Sigmoid colon (tissue), 4 donors: ENCODE data around the gene SBNO2.

Source experiments
- EP300 ChIP-seq, 4 donors: sonication (generic); formaldehyde crosslinking; IDR thresholded peaks; one replicate each; pipeline ENCODE4 v1.6.1; 2017; ENCODE audit warnings: antibody characterized with exemption in 4 of 4
- POLR2A ChIP-seq, 2 donors: fragments of 450-650 bp; IDR thresholded peaks; one replicate each; pipeline ENCODE4 v1.6.1; 2016; ENCODE audit warnings: antibody characterized with exemption in 2 of 2, mild to moderate bottlenecking in 2 of 2, moderate library complexity in 2 of 2
- POLR2AphosphoS5 ChIP-seq, 4 donors: sonication (generic); formaldehyde crosslinking; IDR thresholded peaks; one replicate each; pipeline ENCODE4 v1.6.1; 2017; ENCODE audit warnings: antibody characterized with exemption in 4 of 4
- TF ChIP-seq, protein P1 (sequence below), 4 experiments: fragments of 450-650 bp in 3 of 4; fragments of 200-600 bp in 1 of 4; IDR thresholded peaks; one replicate each; pipeline ENCODE4 v1.5.1; 2016 to 2019; ENCODE audit warnings: antibody characterized with exemption in 4 of 4, mild to moderate bottlenecking in 3 of 4, moderate library complexity in 2 of 4

DNA sequence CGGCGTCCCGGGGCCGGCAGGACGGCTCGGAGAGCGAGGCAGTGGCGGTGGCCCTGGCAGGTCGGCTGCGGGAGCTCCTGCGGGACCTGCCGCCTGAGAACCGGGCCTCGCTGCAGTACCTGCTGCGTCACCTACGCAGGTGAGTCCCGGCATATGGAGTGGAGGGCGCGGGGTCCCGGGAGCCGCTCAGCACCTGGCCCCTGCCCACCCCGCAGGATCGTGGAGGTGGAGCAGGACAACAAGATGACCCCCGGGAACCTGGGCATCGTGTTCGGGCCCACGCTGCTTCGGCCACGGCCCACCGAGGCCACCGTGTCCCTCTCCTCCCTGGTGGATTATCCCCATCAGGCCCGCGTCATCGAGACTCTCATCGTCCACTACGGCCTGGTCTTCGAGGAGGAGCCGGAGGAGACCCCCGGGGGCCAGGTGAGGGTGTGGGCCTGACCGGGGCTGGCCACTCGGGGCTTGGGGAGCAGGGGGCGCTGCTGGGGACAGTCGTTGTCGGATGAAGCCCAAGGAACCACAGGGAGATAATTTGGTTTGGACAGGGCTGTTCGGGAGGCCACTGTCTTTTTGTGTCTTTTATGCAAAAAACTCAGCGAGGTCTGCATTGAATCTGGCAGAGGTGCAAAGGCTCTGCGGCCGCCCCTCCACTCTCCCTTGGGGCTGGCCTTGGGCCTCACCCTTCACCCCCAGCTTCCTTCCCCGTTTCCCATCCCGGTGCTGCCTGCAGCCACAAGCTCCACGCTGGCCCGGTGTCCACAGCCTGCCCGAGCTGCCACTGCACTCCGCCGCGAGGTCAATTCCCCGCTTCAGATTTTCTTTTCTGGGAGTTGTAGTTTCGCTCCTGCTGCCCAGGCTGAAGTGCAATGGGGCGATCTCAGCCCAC lies 90.9 kb downstream of the SBNO2 start:
- TF ChIP-seq, protein P1, sequence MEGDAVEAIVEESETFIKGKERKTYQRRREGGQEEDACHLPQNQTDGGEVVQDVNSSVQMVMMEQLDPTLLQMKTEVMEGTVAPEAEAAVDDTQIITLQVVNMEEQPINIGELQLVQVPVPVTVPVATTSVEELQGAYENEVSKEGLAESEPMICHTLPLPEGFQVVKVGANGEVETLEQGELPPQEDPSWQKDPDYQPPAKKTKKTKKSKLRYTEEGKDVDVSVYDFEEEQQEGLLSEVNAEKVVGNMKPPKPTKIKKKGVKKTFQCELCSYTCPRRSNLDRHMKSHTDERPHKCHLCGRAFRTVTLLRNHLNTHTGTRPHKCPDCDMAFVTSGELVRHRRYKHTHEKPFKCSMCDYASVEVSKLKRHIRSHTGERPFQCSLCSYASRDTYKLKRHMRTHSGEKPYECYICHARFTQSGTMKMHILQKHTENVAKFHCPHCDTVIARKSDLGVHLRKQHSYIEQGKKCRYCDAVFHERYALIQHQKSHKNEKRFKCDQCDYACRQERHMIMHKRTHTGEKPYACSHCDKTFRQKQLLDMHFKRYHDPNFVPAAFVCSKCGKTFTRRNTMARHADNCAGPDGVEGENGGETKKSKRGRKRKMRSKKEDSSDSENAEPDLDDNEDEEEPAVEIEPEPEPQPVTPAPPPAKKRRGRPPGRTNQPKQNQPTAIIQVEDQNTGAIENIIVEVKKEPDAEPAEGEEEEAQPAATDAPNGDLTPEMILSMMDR (IDR thresholded peaks at IDR 0.05) = no peak
- no peak for TF ChIP-seq POLR2AphosphoS5 (IDR thresholded peaks at IDR 0.05)
- no peak for TF ChIP-seq EP300 (IDR thresholded peaks at IDR 0.05)
- no peak for TF ChIP-seq POLR2A (IDR thresholded peaks at IDR 0.05)
